HUES6 (cell line): ENCODE results near the gene RFX1.

Experiments
- H3K27ac ChIP-seq: 2 replicates; pipeline ENCODE4 v1.7.0; 2013; ENCODE audit warnings: low read depth, mild to moderate bottlenecking, low read length, inconsistent platforms
- H3K27me3 ChIP-seq: 2 replicates; pipeline ENCODE4 v1.6.1; 2013; ENCODE audit warnings: low read length; ENCODE audit not compliant: control insufficient read depth, insufficient read depth
- H3K36me3 ChIP-seq: 2 replicates; pipeline ENCODE4 v1.6.1; 2013; ENCODE audit warnings: low read length; ENCODE audit not compliant: control insufficient read depth, insufficient read depth
- H3K4me1 ChIP-seq: 2 replicates; pipeline ENCODE4 v1.6.1; 2013; ENCODE audit warnings: low read length; ENCODE audit not compliant: control insufficient read depth, insufficient read depth
- H3K4me3 ChIP-seq: 2 replicates; pipeline ENCODE4 v1.5.1; 2013; ENCODE audit warnings: low read depth, low read length
- H3K9ac ChIP-seq: one replicate; pipeline ENCODE4 v1.6.1; 2013; ENCODE audit warnings: mild to moderate bottlenecking, low read length
- H3K9me3 ChIP-seq: 2 replicates; pipeline ENCODE4 v1.6.1; 2013; ENCODE audit warnings: low read depth, low read length; ENCODE audit not compliant: control insufficient read depth, insufficient read depth

Gene RFX1

GRCh38 chr19:13983213-13983889, 22.8 kb downstream of the RFX1 start:
- Histone ChIP-seq H3K9ac (no peak overlapping the region), H3K4me3 (no peak overlapping the region), H3K27me3 (no peaks in the 10 kb centered on the region), H3K9me3 (no peaks in the 10 kb centered on the region), H3K36me3 (peaks cover 4% of the 10 kb centered on the region; the same call in 1 of the 2 replicates), H3K4me1 (peaks cover 47% of the 10 kb centered on the region), H3K27ac (no peak overlapping the region)

GRCh38 chr19:13982773-13983172, 23.3 kb downstream of the RFX1 start:
- Histone ChIP-seq H3K9me3 (no peaks in the 10 kb centered on the region), H3K4me3 (no peak overlapping the region), H3K27me3 (no peaks in the 10 kb centered on the region), H3K27ac (no peak overlapping the region), H3K4me1 (peaks cover 51% of the 10 kb centered on the region), H3K36me3 (peaks cover 4% of the 10 kb centered on the region; the same call in 1 of the 2 replicates), H3K9ac (no peak overlapping the region)

GRCh38 chr19:13981988-13982501, 24.1 kb downstream of the RFX1 start:
- Histone ChIP-seq H3K27ac (no peak overlapping the region), H3K4me1 (peaks cover 45% of the 10 kb centered on the region), H3K4me3 (no peak overlapping the region), H3K9me3 (no peaks in the 10 kb centered on the region), H3K27me3 (no peaks in the 10 kb centered on the region), H3K36me3 (peaks cover 4% of the 10 kb centered on the region; the same call in 1 of the 2 replicates), H3K9ac (no peak overlapping the region)

- no peak overlapping the region for H3K9ac ChIP-seq
- H3K9me3 ChIP-seq, result no peaks in the 10 kb centered on the region
- H3K27me3 ChIP-seq, result no peaks in the 10 kb centered on the region
- peaks cover 4% of the 10 kb centered on the region; the same call in 1 of the 2 replicates for H3K36me3 ChIP-seq
- H3K4me3 ChIP-seq, result no peak overlapping the region
- H3K4me1 ChIP-seq, result peaks cover 40% of the 10 kb centered on the region
- H3K27ac ChIP-seq, result no peak overlapping the region
Observed at GRCh38 chr19:13981467-13981866, 24.7 kb downstream of the RFX1 start.

GRCh38 chr19:13981021-13981420, 25.1 kb downstream of the RFX1 start:
- no peaks in the 10 kb centered on the region for H3K9me3 ChIP-seq

GRCh38 chr19:13980340-13980739, 25.8 kb downstream of the RFX1 start:
- H3K36me3 ChIP-seq, result peaks cover 11% of the 10 kb centered on the region
- H3K9me3 ChIP-seq, result no peaks in the 10 kb centered on the region
- no peaks in the 10 kb centered on the region for H3K27me3 ChIP-seq
- H3K27ac ChIP-seq, result no peak overlapping the region
- H3K9ac ChIP-seq, result no peak overlapping the region
- H3K4me1 ChIP-seq, result peaks cover 28% of the 10 kb centered on the region
- H3K4me3 ChIP-seq, result no peak overlapping the region

More at GRCh38 chr19:13981021-13981420, 25.1 kb downstream of the RFX1 start:
- Histone ChIP-seq H3K4me1 (peaks cover 35% of the 10 kb centered on the region), H3K27ac (no peak overlapping the region), H3K9ac (no peak overlapping the region), H3K36me3 (peaks cover 5% of the 10 kb centered on the region; the same call in 1 of the 2 replicates), H3K27me3 (no peaks in the 10 kb centered on the region), H3K4me3 (no peak overlapping the region)

- Histone ChIP-seq H3K4me1 (peaks cover 27% of the 10 kb centered on the region), H3K36me3 (peaks cover 12% of the 10 kb centered on the region), H3K9ac (no peak overlapping the region), H3K9me3 (no peaks in the 10 kb centered on the region), H3K4me3 (peak overlapping the region; percentile 49), H3K27ac (no peak overlapping the region), H3K27me3 (no peaks in the 10 kb centered on the region)
Observed at GRCh38 chr19:13979686-13980085, 26.4 kb downstream of the RFX1 start.

GRCh38 chr19:13979244-13979615, 26.9 kb downstream of the RFX1 start:
- Histone ChIP-seq H3K27ac (no peak overlapping the region), H3K4me1 (peaks cover 26% of the 10 kb centered on the region), H3K9ac (no peak overlapping the region), H3K9me3 (no peaks in the 10 kb centered on the region), H3K4me3 (peak overlapping the region; percentile 49), H3K27me3 (no peaks in the 10 kb centered on the region), H3K36me3 (peaks cover 12% of the 10 kb centered on the region)

- H3K27me3 ChIP-seq, result no peaks in the 10 kb centered on the region
- H3K4me1 ChIP-seq, result peaks cover 22% of the 10 kb centered on the region
- peak overlapping the region; percentile 62 for H3K9ac ChIP-seq
- H3K9me3 ChIP-seq, result no peaks in the 10 kb centered on the region
- peak overlapping the region; percentile 52; the same call in 1 of the 2 replicates for H3K27ac ChIP-seq
- H3K36me3 ChIP-seq, result peaks cover 12% of the 10 kb centered on the region
- H3K4me3 ChIP-seq, result peak overlapping the region; percentile 49
Observed at GRCh38 chr19:13978351-13979243, 27.5 kb downstream of the RFX1 start.

- H3K27me3 ChIP-seq, result no peaks in the 10 kb centered on the region
- peaks cover 19% of the 10 kb centered on the region for H3K4me1 ChIP-seq
- H3K36me3 ChIP-seq, result peaks cover 15% of the 10 kb centered on the region
- H3K9ac ChIP-seq, result peak overlapping the region; percentile 21
- peak overlapping the region; percentile 52; the same call in 1 of the 2 replicates for H3K27ac ChIP-seq
- no peaks in the 10 kb centered on the region for H3K9me3 ChIP-seq
- peak overlapping the region; percentile 49 for H3K4me3 ChIP-seq
Observed at GRCh38 chr19:13977803-13978202, 28.3 kb downstream of the RFX1 start.

- Histone ChIP-seq H3K4me3 (no peak overlapping the region), H3K4me1 (peaks cover 19% of the 10 kb centered on the region), H3K9ac (no peak overlapping the region), H3K27ac (no peak overlapping the region), H3K27me3 (no peaks in the 10 kb centered on the region), H3K36me3 (peaks cover 19% of the 10 kb centered on the region; the same call in 1 of the 2 replicates), H3K9me3 (no peaks in the 10 kb centered on the region)
Observed at GRCh38 chr19:13976446-13976845, 29.7 kb downstream of the RFX1 start.
